Activated gamma-delta T cell treated with anti-CD3 and anti-CD28 coated beads, Interleukin-2, amount 50 U/mL, for 16 hours (primary cell): ENCODE measurements around the gene LOXL3.
A peak's percentile ranks its signal among the peaks of the same experiment; 100 is the strongest.

Source experiments
- DNase-seq: peaks from one replicate; pipeline ENCODE4 v3.0.0-alpha.2; 2020; ENCODE audit warnings: low read depth

Gene LOXL3

GRCh38 chr2:74507145-74507925 lies 46.4 kb downstream of the LOXL3 start, which contains the start of gene PCGF1:
TSS of gene PCGF1 (minus strand) at chr2:74507695. CDS start at chr2:74507668, 27 bp downstream.
- DNase-seq = peak; percentile 98

DNA sequence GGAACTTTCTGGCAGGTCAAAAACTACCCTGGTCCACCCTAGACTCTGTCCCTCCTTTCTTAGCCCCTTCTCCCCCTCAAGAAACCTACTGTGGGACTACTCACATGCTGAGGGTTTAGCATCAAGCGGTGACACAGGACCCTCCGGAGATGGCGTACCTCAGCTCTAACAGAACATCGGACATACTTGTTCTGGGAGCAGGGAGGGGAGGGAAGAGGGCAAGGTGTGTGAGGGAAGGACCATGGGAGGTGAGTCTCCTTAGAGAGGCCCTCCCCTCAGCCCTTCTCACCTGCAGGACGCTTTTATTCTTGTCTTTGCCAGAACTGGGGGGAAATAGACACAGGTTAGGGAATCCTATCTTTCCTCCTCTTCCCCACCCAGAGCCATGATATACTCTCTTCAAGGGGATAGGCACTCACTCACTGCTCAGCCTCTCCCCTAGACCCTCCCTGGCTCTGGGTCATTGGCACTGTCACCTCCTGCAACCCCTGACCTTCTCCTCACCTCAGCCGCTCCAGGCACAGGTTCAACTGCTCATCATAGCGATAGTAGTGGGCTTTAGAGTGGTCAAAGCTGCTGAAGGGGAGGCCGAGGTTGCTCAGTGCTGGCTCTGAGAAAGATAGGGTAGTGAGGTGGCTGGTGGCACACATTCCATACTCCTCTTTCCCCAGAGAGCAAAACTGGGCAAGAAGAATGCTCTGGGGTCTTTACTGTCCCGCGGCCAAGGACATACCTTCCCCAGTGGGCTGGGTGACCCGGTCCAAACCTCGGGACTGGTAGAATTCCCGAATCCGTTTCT lies 48.1 kb downstream of the LOXL3 start:
- no peak for DNase-seq

- no peak for DNase-seq
These were observed 49.2 kb downstream of the LOXL3 start for GRCh38 chr2:74504591-74504990.

DNA sequence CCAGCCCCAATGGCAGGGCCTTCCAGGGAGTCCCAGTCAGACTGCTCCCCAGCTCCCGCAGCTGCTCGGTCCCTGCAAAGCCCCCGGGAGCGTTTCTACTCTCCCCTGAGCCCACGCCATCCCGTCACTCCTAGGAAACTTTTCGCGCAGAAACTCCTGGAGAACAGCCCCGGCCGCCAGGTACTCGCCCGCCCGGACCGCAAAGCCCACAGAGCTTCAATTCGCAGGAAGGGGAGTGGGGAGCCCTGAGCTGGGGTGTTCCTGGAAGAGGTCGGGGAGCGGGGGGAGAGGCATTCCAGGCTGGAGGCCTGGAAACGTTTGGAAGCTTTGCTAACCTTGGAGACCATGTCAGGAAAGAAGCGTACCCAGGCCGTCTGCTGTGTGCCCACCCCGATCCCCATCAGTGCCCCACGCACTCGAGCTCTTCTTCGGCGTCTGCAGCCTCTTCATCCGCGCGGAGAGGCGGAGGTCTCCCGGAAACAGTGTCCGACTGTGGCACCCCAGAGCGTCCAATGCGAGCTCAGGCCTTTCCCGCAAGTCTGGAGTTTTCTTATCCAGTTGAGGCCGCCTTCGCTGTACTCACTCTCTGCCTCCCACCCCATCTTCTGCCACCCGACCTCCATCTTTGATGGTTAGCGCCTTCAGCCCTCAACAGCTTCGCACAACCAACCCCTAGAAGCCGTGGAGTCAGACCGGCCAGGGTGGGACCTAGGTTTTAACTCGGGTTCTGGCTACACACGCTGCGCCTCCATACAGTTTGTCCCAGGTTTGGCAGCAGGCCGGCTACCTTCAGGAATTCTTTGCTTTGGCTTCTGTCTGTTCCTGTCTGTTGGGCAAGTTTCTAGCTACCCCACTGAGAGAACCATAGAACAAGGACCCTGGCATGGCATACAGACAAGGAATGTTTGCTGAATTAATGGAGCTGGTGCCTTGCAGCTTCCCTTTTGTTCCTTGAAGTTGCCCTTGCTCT lies 50.0 kb downstream of the LOXL3 start:
- DNase-seq = no peak

GRCh38 chr2:74502720-74503505 lies 50.8 kb downstream of the LOXL3 start:
- DNase-seq = no peak

DNA sequence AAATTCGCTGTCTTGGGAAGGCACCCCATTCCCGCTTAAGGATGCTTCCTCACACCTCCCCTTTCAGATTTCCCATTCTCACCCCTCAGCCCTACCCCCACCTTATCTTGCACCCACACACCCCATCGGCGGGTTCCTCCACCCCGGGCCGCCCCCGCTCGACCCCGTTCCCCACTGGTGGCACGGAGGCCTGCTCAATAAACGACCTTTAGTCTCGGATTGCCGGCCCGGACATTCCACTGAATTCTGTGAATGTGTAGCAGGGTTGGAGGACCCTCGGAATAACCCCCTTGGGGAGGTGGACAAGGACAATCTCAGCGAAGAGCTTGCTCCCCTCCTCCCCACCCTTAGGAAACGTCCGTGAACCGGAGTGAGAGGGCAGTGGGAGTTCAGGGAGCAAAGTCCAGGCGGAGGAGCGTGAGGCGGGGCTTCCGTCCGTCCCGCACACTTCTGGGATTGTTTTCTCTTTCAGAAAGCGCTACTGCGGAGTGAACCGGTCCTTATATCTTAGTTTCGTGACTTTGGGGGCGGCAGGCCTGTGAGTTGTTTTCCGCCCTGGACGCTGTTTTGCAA lies 51.5 kb downstream of the LOXL3 start:
- no peak for DNase-seq

GRCh38 chr2:74501335-74502071 lies 52.2 kb downstream of the LOXL3 start:
- no peak for DNase-seq

- no peak for DNase-seq
These were observed 53.2 kb downstream of the LOXL3 start for GRCh38 chr2:74500578-74500946.

DNA sequence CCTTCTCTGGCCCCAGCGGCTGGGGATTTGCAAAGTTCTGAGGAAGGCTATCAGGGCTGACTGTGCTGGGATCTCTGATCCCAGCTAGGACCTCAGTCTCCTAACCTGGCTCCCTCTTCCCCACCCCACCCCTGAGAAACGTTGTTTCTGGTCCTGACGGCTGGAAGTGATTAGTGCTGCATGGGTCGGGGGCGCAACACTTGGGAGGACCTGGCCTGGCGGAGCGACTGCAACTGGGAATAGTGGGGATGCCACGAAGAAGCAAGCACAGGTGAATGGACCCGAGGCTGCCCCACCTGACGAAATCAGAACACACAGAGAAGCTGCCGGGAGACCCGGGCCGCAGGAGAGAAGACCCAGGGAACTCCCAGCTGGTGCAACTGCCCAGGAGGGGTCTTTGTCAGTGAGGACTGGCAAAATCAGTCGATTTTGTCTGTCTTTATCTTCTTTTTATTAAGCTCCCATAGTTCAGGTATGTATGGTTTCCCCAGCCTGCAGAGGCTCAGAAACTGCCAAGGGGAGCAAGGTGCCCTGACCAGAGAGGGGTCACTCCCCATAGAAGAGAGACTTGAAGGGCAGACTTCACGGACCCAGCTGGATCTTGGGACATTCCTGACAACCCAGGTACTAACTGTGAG lies 53.7 kb downstream of the LOXL3 start:
- no peak for DNase-seq

DNA sequence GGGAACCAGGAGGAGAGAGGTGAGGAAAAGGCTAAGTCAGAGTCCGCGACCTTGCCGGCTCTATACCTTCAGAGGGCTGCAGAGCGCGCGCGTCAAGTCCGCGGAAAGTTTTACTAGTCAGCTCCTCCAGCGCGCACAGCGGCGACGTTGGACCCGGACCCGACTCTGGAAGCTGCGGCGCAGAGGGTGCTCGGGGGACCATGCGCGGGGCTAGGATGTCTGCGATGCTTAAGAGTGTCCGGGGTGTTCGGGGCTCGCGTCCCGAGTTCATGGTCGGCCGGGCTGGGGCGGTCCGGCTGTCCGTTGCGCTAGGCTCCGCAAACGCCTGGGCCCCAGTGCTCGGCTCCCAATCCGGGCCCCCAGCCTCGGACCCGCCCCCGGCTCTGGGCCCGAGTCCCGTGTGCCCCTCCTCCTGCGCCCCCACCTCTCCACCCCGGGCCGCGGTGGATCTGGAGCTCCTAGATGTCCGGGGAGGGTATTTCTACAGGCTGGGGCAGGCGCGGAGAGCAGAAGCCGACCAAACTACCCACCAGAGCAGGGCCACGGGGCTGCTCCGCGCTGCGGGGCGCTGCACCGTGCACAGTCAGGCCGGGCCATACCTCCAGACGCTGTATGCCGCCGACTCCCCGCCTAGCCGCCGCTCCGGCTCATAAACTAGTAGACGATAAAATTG lies 54.3 kb downstream of the LOXL3 start, which contains the start of gene LBX2:
LBX2 (minus strand) TSS at position 337 of the 673 bp plus-strand sequence; CDS start at position 271, 66 bp downstream.
- no peak for DNase-seq

DNA sequence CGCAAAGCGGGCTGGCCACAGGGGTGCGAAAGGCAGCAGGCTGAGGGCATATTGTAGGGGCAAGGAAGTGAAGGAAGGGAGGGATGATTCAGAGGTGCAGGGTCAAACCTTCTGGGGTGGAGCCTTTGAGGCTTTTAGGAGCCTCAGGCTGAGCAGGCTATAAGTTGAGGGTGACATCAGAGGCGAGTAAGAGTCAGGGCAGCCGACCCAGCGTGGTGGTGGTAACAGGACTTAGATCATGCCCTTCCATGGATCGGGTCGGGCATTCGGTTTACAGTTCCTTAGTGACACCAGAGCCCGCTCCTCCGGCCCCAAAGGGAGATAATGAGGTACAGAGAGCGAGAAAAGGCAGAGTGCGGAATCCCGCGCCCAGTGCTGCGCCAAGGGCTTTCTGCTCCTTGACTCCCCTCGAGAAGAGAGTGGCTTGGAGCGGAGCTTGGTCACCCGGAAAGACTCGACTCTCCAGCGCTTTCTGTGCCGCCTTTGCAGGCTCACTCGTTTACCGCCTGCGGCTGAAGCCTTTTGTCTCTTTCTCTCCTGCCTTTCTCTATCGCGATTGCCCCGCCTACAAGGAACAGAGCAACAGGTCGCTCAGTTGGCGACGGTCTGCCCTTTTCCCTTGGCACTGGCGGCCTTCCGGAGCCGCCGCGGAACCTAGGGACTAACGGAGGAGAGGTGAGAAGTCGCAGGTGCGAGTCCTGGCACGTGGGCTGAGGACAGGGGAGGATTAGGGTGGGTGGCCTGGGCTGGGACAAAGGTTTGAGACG lies 55.1 kb downstream of the LOXL3 start:
- DNase-seq = no peak

- no peak for DNase-seq
These were observed 55.8 kb downstream of the LOXL3 start for GRCh38 chr2:74497777-74498499.

DNA sequence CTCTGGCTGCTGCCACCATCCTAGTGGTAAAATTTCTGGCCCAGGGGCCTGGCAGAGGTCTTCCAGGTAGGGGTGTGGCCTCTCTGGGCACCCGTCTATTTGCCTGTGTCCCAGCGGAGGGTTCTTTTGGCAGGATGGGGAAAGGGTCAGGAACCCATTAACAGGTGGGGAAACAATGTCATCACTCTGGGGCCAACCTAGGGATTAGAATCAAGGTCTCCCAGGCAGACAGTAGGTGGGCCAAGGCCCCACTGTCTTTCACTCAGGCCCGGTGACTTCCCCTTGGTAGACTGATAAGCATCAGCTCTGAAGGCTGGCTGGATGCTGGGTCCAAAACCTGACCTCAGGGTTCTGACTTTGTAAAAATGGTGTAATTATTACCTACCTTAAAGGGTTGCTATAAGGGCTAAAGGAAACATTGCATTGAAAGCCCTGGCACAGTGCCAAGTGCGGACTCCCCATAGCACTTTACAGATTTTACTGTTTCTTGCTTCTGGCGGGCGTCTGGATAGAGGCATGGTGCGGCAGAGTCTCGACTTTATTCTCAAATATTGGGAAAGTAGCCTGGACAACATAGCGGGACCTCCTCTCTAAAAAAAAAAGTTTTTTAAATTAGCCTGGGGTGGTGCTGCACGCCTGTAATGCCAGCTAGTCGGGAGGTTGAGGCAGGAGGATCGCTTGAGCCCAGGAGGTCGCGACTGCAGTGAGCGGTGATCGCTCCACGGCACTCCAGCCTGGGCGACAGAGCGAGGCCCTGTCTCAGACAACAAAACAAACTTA lies 56.6 kb downstream of the LOXL3 start:
- DNase-seq = no peak

GRCh38 chr2:74495440-74495839 lies 58.3 kb downstream of the LOXL3 start:
- no peak for DNase-seq

GRCh38 chr2:74493546-74493945 lies 60.2 kb downstream of the LOXL3 start:
- DNase-seq = no peak

- DNase-seq = no peak
These were observed 61.8 kb downstream of the LOXL3 start for GRCh38 chr2:74491648-74492544.
